Metanephros (tissue), 1 donor: ENCODE data around the gene LRRK1. TPM values are rescaled to one million over a fixed set of nuclear protein-coding genes. Genes with fewer than 3 reads are reported as not detected.

Source experiments
- total RNA-seq: library from RNA; depleted of rRNA; stranded (reverse); fragments of >200 nt; gene quantifications from one replicate; pipeline ENCODE4 v1.2.3, GENCODE V29; 2014

LRRK1 gene, protein sequence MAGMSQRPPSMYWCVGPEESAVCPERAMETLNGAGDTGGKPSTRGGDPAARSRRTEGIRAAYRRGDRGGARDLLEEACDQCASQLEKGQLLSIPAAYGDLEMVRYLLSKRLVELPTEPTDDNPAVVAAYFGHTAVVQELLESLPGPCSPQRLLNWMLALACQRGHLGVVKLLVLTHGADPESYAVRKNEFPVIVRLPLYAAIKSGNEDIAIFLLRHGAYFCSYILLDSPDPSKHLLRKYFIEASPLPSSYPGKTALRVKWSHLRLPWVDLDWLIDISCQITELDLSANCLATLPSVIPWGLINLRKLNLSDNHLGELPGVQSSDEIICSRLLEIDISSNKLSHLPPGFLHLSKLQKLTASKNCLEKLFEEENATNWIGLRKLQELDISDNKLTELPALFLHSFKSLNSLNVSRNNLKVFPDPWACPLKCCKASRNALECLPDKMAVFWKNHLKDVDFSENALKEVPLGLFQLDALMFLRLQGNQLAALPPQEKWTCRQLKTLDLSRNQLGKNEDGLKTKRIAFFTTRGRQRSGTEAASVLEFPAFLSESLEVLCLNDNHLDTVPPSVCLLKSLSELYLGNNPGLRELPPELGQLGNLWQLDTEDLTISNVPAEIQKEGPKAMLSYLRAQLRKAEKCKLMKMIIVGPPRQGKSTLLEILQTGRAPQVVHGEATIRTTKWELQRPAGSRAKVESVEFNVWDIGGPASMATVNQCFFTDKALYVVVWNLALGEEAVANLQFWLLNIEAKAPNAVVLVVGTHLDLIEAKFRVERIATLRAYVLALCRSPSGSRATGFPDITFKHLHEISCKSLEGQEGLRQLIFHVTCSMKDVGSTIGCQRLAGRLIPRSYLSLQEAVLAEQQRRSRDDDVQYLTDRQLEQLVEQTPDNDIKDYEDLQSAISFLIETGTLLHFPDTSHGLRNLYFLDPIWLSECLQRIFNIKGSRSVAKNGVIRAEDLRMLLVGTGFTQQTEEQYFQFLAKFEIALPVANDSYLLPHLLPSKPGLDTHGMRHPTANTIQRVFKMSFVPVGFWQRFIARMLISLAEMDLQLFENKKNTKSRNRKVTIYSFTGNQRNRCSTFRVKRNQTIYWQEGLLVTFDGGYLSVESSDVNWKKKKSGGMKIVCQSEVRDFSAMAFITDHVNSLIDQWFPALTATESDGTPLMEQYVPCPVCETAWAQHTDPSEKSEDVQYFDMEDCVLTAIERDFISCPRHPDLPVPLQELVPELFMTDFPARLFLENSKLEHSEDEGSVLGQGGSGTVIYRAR (N-terminal part only)
- total RNA-seq: 11.7 TPM

DNA sequence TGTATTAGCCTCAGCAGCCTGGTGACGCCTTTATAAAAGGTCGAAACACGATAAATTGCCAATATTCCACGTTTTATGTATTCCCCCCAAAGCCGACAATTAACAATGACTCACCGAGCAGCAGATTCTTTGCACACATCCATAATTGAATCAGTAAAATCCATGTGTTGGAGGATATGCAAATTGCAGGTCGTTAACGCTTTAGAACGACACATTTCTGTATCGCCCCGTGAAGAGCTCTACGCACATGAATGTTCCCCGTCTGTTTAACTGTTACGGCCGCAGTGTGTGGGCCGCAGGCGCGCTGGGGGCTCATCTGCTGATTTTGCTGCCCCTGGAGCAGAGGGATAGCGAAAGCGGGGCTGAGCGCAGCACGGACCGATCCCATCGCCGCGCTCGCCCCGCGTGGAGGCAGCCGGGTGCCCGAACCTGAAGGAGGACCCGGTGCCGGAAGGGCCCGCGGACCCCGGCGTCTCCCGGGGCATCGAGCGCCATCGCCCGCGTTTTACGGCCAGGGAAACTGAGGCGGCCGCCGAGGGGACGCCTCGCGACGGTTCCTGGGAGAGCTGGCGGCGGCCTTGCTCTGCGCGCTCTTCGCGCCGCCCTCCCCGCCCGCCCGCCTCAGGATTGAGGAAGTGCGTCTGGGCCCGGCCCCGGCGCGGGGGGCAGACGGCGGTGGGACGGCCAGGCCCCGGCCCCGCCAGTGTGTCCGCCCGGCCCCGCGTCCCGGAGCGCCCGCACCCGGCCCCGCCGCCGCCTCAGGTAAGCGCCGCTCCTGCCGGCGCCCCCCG is at the start of gene LRRK1:
Gene LRRK1 (plus strand): TSS at position 668 of the 791 bp plus-strand sequence. CDS start 5,276 bp downstream, outside the sequence.

DNA sequence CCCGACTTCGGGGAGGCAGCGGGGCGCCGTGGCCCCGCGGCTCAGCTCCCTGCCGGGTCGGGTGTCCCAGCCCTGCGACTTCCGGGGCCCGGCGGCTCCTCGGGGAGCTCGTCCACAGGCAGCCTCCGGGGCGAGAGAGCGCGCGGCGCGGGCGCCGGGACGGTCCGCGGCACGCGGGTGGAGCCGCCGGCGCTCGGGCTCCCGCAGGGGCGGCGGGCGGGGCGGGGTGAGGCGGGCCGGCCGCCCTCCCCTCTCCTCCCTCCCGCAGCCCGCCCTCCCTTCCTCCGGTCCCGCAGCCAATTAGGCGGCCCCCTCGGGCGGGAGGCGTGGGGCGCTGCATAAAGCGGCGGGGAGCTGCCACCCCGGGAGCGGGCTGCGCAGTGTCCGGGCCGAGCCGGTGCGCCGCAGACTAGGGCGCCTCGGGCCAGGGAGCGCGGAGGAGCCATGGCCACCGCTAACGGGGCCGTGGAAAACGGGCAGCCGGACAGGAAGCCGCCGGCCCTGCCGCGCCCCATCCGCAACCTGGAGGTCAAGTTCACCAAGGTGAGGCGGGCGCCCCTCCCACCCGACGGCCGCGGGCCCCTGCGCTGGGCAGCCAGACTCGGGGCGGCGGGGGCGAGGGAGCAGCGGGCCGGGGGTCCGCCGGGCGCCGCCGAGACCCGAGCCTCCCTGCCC is 39.6 kb upstream of the LRRK1 start, which contains the start of gene ALDH1A3:
Gene ALDH1A3 (plus strand): TSS at position 368 of the 675 bp plus-strand sequence. CDS start 77 bp downstream, at position 445.

Other genes starting within 250 kb of the LRRK1 start
- gene ALDH1A3, start 39.5 kb upstream of the LRRK1 start, total RNA-seq: 8.0 TPM